GM12892 (cell line): Measurements from ENCODE around the gene CDH16.

Source experiments
- POLR2A ChIP-seq: IDR thresholded peaks from 2 replicates; pipeline ENCODE4 v1.6.1; 2011; ENCODE audit warnings: low read depth, low read length, control low read depth
- POLR2AphosphoS5 ChIP-seq: IDR thresholded peaks from 2 replicates; pipeline ENCODE4 v1.6.1; 2011; ENCODE audit warnings: low read depth, low read length, control low read depth
- TAF1 ChIP-seq: IDR thresholded peaks from 2 replicates; pipeline ENCODE4 v1.6.1; 2011; ENCODE audit warnings: low read depth, mild to moderate bottlenecking, control low read depth, low read length, borderline replicate concordance

DNA sequence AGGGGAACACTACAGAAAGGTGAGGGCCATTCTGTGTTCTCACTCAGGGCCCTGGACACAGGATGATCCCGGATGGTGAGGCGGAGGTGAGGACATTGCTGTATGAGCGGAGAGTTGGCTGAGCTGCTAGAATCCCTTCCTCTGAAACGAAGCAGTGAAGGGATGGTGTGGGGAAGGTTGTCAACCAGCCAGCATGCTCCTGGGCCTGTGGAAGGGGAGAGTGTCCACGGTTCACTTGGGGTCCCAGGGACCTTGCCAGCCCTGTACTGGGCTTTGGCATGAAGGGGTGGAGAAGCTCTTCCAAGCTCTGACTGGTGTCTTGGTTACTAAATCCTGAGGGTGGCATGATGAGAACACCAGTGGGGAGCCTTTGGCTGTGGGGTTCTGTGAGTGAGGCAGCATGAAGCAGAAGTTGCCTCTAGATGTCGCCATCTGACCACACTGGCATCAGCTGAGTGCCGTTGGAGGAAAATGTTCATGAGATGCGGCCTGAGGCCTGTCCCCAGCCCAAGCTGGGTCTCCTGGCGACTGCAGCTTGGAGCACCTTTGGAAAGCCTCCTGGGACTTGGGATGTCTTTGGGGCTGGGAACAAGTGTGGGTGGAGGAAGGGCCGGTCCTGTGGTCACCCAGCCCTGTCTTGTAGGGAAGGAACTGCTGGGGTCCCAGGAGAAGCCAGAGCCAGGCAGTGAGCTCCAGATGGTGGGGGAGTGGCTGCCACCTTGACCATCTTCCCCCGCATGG is 23.6 kb downstream of the CDH16 start:
- TF ChIP-seq POLR2A (no peak), POLR2AphosphoS5 (no peak), TAF1 (no peak)
